Left hindlimb (tissue), 1 donor: ENCODE results near the gene PSMG1.
"Not testable (repeated sequence)": the region's sequence is repeated elsewhere in the genome, so short reads cannot be mapped to it uniquely, and the experiment has no call there.

Experiments
- DNase-seq: peaks from one replicate; pipeline ENCODE4 v3.0.0-alpha.2; 2018

PSMG1 gene

GRCh38 chr21:39187141-39187540 lies 3.9 kb upstream of the PSMG1 start:
- no peak for DNase-seq

GRCh38 chr21:39186676-39187075 lies 3.4 kb upstream of the PSMG1 start:
- DNase-seq = no peak

- DNase-seq = no peak
These were observed 1.9 kb upstream of the PSMG1 start for GRCh38 chr21:39185157-39185556.

- DNase-seq = no peak
These were observed 1.1 kb upstream of the PSMG1 start for GRCh38 chr21:39184050-39184980.

GRCh38 chr21:39182484-39183271 lies 573 bp downstream of the PSMG1 start:
- no peak for DNase-seq

GRCh38 chr21:39182016-39182415 lies 1.2 kb downstream of the PSMG1 start:
- DNase-seq = no peak

- no peak for DNase-seq
These were observed 1.9 kb downstream of the PSMG1 start for GRCh38 chr21:39181205-39181818.

GRCh38 chr21:39180429-39181019 lies 2.7 kb downstream of the PSMG1 start:
- DNase-seq = no peak

GRCh38 chr21:39178421-39178820 lies 4.8 kb downstream of the PSMG1 start:
- no peak for DNase-seq

- DNase-seq = no peak
These were observed 7.0 kb downstream of the PSMG1 start for GRCh38 chr21:39176271-39176709.

GRCh38 chr21:39175665-39176064 lies 7.6 kb downstream of the PSMG1 start:
- no peak for DNase-seq

GRCh38 chr21:39175154-39175553 lies 8.1 kb downstream of the PSMG1 start:
- DNase-seq = no peak

- no peak for DNase-seq
These were observed 9.3 kb downstream of the PSMG1 start for GRCh38 chr21:39173716-39174680.

GRCh38 chr21:39169906-39170305 lies 13.3 kb downstream of the PSMG1 start:
- no peak for DNase-seq

- no peak for DNase-seq
These were observed 14.5 kb downstream of the PSMG1 start for GRCh38 chr21:39168800-39169199.

GRCh38 chr21:39164523-39164922 lies 18.7 kb downstream of the PSMG1 start:
- no peak for DNase-seq

- DNase-seq = no peak
These were observed 22.2 kb downstream of the PSMG1 start for GRCh38 chr21:39161064-39161463.

- DNase-seq = no peak
These were observed 23.7 kb downstream of the PSMG1 start for GRCh38 chr21:39159342-39160063.

- not testable (repeated sequence) for DNase-seq
These were observed 26.0 kb downstream of the PSMG1 start for GRCh38 chr21:39157241-39157640.

- DNase-seq = no peak
These were observed 27.2 kb downstream of the PSMG1 start for GRCh38 chr21:39156024-39156423.

- DNase-seq = no peak
These were observed 27.7 kb downstream of the PSMG1 start for GRCh38 chr21:39155578-39155977.
